ENCODE data around the gene PRG3. TPM values are rescaled to one million over a fixed set of nuclear protein-coding genes. Genes with fewer than 3 reads are reported as not detected.

Gene PRG3
- total and polyA plus RNA-seq, 2 of the 13 experiments (the other 11 are each of a cell fraction or from before 2014, with no cell fraction given) = not detected

DNA sequence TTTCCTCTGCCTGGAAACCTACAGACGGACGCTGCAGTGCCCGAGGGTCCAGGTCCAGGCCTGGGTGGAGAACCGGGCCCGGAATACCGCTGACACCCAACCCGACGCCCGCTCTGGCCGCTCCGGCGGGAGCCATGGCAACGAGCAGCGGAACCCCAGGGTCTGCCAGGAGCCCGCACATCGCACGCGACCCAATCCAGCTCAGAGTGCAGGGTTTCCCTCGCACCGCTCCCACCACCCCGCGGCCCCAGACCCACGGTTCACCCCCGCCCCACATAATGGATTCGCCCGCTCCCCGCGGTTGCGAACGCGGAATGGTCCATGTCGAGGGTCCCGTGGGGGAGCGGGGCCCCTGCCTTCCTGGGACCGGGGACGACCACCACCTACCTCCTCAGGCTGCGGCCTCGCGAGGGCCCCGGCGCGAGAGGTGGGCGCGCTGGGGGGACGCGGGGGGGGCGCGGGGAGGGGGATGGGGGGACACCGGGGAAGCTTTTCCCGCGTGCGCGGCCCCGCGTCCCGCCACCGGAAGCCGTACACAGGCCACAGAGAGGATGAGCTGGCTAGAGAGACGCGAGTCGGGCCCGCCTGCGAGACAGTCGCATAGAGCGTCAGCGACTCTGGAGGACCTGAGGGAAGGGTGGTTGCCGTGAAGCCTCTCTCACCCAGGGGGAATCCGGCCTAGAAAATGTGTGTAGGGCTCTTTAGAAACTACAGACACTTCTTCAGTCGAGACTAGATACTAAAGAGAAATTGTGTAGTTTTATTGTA, 45.4 kb downstream of the PRG3 start, which contains the start of gene SSRP1 (continued):
- TF ChIP-seq, protein P1, sequence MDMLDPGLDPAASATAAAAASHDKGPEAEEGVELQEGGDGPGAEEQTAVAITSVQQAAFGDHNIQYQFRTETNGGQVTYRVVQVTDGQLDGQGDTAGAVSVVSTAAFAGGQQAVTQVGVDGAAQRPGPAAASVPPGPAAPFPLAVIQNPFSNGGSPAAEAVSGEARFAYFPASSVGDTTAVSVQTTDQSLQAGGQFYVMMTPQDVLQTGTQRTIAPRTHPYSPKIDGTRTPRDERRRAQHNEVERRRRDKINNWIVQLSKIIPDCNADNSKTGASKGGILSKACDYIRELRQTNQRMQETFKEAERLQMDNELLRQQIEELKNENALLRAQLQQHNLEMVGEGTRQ (IDR thresholded peaks at IDR 0.05; ENCODE audit: low read depth, low read length) = no peak
- TF ChIP-seq, protein P1 (CRISPR knock-in tag; IDR thresholded peaks at IDR 0.05; ENCODE audit: borderline replicate concordance) = no peak
- TF ChIP-seq SP4 (CRISPR knock-in tag; IDR thresholded peaks at IDR 0.05) (no peak; the same call in none of the 2 replicates), ZNF577 (CRISPR knock-in tag; IDR thresholded peaks at IDR 0.05; ENCODE audit: borderline replicate concordance, low read depth) (no peak), SIN3B (IDR thresholded peaks at IDR 0.05; ENCODE audit: low read length) (no peak), ZIK1 (CRISPR knock-in tag; IDR thresholded peaks at IDR 0.05; ENCODE audit: borderline replicate concordance, low read depth) (no peak), ZNF225 (CRISPR knock-in tag; IDR thresholded peaks at IDR 0.05) (no peak; the same call in 1 of the 2 replicates), ZBTB8A (CRISPR knock-in tag; IDR thresholded peaks at IDR 0.05; ENCODE audit: borderline replicate concordance, low read depth) (no peak), POLR2AphosphoS5 (IDR thresholded peaks at IDR 0.05; ENCODE audit: low read depth, low read length) (peak; percentile 69), CHCHD3 (CRISPR knock-in tag; IDR thresholded peaks at IDR 0.05) (no peak), TAF15 (IDR thresholded peaks at IDR 0.05; ENCODE audit: low read depth, low read length, poor library complexity, severe bottlenecking) (no peak), MYC (CRISPR knock-in tag; IDR thresholded peaks at IDR 0.05; ENCODE audit: borderline replicate concordance) (peak; percentile 69; the same call in 1 of the 2 replicates), TAF1 (CRISPR knock-in tag; IDR thresholded peaks at IDR 0.05) (peak; percentile 62; the same call in 1 of the 2 replicates), ZNF556 (CRISPR knock-in tag; IDR thresholded peaks at IDR 0.05; ENCODE audit: borderline replicate concordance) (no peak), MTF1 (CRISPR knock-in tag; IDR thresholded peaks at IDR 0.05) (no peak), ZNF674 (CRISPR knock-in tag; IDR thresholded peaks at IDR 0.05; ENCODE audit: low read depth) (no peak), GABPB1 (CRISPR knock-in tag; IDR thresholded peaks at IDR 0.05) (peak; percentile 93), ZNF550 (CRISPR knock-in tag; IDR thresholded peaks at IDR 0.05; ENCODE audit: borderline replicate concordance) (no peak), YY1 (IDR thresholded peaks at IDR 0.05; ENCODE audit: insufficient read depth, insufficient replicate concordance, low read depth, low read length) (peak; percentile 58), KDM1A (CRISPR knock-in tag; IDR thresholded peaks at IDR 0.05) (no peak)
- TF ChIP-seq, protein P2, sequence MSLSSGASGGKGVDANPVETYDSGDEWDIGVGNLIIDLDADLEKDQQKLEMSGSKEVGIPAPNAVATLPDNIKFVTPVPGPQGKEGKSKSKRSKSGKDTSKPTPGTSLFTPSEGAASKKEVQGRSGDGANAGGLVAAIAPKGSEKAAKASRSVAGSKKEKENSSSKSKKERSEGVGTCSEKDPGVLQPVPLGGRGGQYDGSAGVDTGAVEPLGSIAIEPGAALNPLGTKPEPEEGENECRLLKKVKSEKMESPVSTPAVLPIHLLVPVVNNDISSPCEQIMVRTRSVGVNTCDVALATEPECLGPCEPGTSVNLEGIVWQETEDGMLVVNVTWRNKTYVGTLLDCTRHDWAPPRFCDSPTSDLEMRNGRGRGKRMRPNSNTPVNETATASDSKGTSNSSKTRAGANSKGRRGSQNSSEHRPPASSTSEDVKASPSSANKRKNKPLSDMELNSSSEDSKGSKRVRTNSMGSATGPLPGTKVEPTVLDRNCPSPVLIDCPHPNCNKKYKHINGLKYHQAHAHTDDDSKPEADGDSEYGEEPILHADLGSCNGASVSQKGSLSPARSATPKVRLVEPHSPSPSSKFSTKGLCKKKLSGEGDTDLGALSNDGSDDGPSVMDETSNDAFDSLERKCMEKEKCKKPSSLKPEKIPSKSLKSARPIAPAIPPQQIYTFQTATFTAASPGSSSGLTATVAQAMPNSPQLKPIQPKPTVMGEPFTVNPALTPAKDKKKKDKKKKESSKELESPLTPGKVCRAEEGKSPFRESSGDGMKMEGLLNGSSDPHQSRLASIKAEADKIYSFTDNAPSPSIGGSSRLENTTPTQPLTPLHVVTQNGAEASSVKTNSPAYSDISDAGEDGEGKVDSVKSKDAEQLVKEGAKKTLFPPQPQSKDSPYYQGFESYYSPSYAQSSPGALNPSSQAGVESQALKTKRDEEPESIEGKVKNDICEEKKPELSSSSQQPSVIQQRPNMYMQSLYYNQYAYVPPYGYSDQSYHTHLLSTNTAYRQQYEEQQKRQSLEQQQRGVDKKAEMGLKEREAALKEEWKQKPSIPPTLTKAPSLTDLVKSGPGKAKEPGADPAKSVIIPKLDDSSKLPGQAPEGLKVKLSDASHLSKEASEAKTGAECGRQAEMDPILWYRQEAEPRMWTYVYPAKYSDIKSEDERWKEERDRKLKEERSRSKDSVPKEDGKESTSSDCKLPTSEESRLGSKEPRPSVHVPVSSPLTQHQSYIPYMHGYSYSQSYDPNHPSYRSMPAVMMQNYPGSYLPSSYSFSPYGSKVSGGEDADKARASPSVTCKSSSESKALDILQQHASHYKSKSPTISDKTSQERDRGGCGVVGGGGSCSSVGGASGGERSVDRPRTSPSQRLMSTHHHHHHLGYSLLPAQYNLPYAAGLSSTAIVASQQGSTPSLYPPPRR (CRISPR knock-in tag; IDR thresholded peaks at IDR 0.05; ENCODE audit: borderline replicate concordance) = no peak

All from HepG2 (cell line).